Activated CD8-positive, alpha-beta memory T cell treated with anti-CD3 and anti-CD28 coated beads for 36 hours (primary cell): ENCODE measurements around the gene PHLPP1. TPM values are rescaled to one million over a fixed set of nuclear protein-coding genes. Genes with fewer than 3 reads are reported as not detected.

ENCODE experiments used
- CTCF ChIA-PET: fragments of 350-600 bp; sonication (Branson Sonifier 250); formaldehyde crosslinking; loops from one replicate; lab custom pipeline; 2021; ENCODE audit warnings: antibody characterized with exemption; lab: Charles Lee
- POLR2A ChIA-PET: fragments of 350-600 bp; sonication (Branson Sonifier 250); formaldehyde crosslinking; loops from one replicate; lab custom pipeline; 2021; ENCODE audit warnings: antibody characterized with exemption; lab: Charles Lee
- total RNA-seq, 2 experiments: library from RNA; stranded (reverse); gene quantifications; one replicate each; pipeline ENCODE4 v1.2.3, GENCODE V29; 2021

Gene PHLPP1
- total RNA-seq, 2 experiments from 2014 or later = 13.6 to 14.9 TPM

- ChIA-PET POLR2A (no interaction called here), CTCF (interaction anchor here (2.7 kb wide), 1 partner anchor 18 kb away, joined by 9 read pairs; no protein-coding TSS in a partner anchor)
Observed at GRCh38 chr18:62998443-62998842, 283.1 kb downstream of the PHLPP1 start.

GRCh38 chr18:62999392-62999791, 284.1 kb downstream of the PHLPP1 start:
- POLR2A ChIA-PET = no interaction called here
- CTCF ChIA-PET = interaction anchor here (2.7 kb wide), 1 partner anchor 17 kb away, joined by 9 read pairs; no protein-coding TSS in a partner anchor

- CTCF ChIA-PET = interaction anchor here (2.7 kb wide), 1 partner anchor 16 kb away, joined by 9 read pairs; no protein-coding TSS in a partner anchor
- POLR2A ChIA-PET = no interaction called here
Observed at GRCh38 chr18:62999921-63000320, 284.6 kb downstream of the PHLPP1 start.

GRCh38 chr18:63000839-63001238, 285.5 kb downstream of the PHLPP1 start:
- POLR2A ChIA-PET = no interaction called here
- CTCF ChIA-PET = interaction anchor here (2.7 kb wide), 1 partner anchor 15 kb away, joined by 9 read pairs; no protein-coding TSS in a partner anchor

GRCh38 chr18:63001861-63002260, 286.5 kb downstream of the PHLPP1 start:
- ChIA-PET CTCF (no interaction called here), POLR2A (no interaction called here)

- CTCF ChIA-PET = no interaction called here
Observed at GRCh38 chr18:63002305-63002704, 287.0 kb downstream of the PHLPP1 start.

GRCh38 chr18:63002803-63003445, 287.6 kb downstream of the PHLPP1 start:
- CTCF ChIA-PET = no interaction called here
- POLR2A ChIA-PET = no interaction called here

More at GRCh38 chr18:63002305-63002704, 287.0 kb downstream of the PHLPP1 start:
- POLR2A ChIA-PET = no interaction called here

- ChIA-PET POLR2A (no interaction called here), CTCF (no interaction called here)
Observed at GRCh38 chr18:63003899-63004298, 288.6 kb downstream of the PHLPP1 start.

- POLR2A ChIA-PET = no interaction called here
- CTCF ChIA-PET = interaction anchor here (1.2 kb wide), 1 partner anchor 12 kb away, joined by 4 read pairs; no protein-coding TSS in a partner anchor
Observed at GRCh38 chr18:63004466-63005089, 289.2 kb downstream of the PHLPP1 start.

GRCh38 chr18:63005306-63005705, 290.0 kb downstream of the PHLPP1 start:
- POLR2A ChIA-PET = no interaction called here
- CTCF ChIA-PET = interaction anchor here (1.2 kb wide), 1 partner anchor 11 kb away, joined by 4 read pairs; no protein-coding TSS in a partner anchor

GRCh38 chr18:63007231-63007630, 291.9 kb downstream of the PHLPP1 start:
- POLR2A ChIA-PET = no interaction called here
- CTCF ChIA-PET = interaction anchor here (0.5 to 1.2 kb wide), 3 partner anchors 9 to 412 kb away, joined by 3 to 4 read pairs (median 3); no protein-coding TSS in a partner anchor

GRCh38 chr18:63016270-63016669, 300.9 kb downstream of the PHLPP1 start:
- POLR2A ChIA-PET = interaction anchor here (0.5 to 1.3 kb wide), 2 partner anchors 139 to 316 kb away, joined by 4 to 7 read pairs; no protein-coding TSS in a partner anchor
- CTCF ChIA-PET = interaction anchor here (0.6 to 3.2 kb wide), 25 partner anchors 9 to 423 kb away, joined by 3 to 22 read pairs (median 4); no protein-coding TSS in a partner anchor

- ChIA-PET CTCF (interaction anchor here (0.7 to 3.2 kb wide), 15 partner anchors 12 to 423 kb away, joined by 3 to 22 read pairs (median 4); no protein-coding TSS in a partner anchor), POLR2A (interaction anchor here (0.5 to 1.3 kb wide), 3 partner anchors 107 to 315 kb away, joined by 4 to 7 read pairs (median 4); no protein-coding TSS in a partner anchor)
Observed at GRCh38 chr18:63017076-63017475, 301.7 kb downstream of the PHLPP1 start.

- CTCF ChIA-PET = interaction anchor here (0.9 to 3.2 kb wide), 5 partner anchors 36 to 422 kb away, joined by 3 to 22 read pairs (median 5); no protein-coding TSS in a partner anchor
- POLR2A ChIA-PET = no interaction called here
Observed at GRCh38 chr18:63017977-63018376, 302.6 kb downstream of the PHLPP1 start.

GRCh38 chr18:63022429-63023022, 307.2 kb downstream of the PHLPP1 start:
- POLR2A ChIA-PET = no interaction called here

GRCh38 chr18:63025251-63026090, 310.1 kb downstream of the PHLPP1 start:
- ChIA-PET POLR2A (no interaction called here), CTCF (interaction anchor here (0.9 to 1.5 kb wide), 4 partner anchors 9 to 414 kb away, joined by 3 to 5 read pairs (median 4); no protein-coding TSS in a partner anchor)

More at GRCh38 chr18:63022429-63023022, 307.2 kb downstream of the PHLPP1 start:
- CTCF ChIA-PET = interaction anchor here (1.1 to 1.3 kb wide), 3 partner anchors 22 to 304 kb away, joined by 3 read pairs; no protein-coding TSS in a partner anchor

- ChIA-PET POLR2A (no interaction called here), CTCF (interaction anchor here (0.5 to 1.2 kb wide), 3 partner anchors 46 to 328 kb away, joined by 3 to 5 read pairs (median 3); no protein-coding TSS in a partner anchor)
Observed at GRCh38 chr18:63028380-63028779, 313.0 kb downstream of the PHLPP1 start.
